Left ventricle myocardium inferior (tissue), 1 donor: ENCODE measurements around the gene PTPRN2. TPM values are rescaled to one million over a fixed set of nuclear protein-coding genes. Genes with fewer than 3 reads are reported as not detected.

Experiments used
- DNase-seq: peaks from one replicate; pipeline ENCODE4 v3.0.0-alpha.2; 2020
- H3K27ac ChIP-seq: fragments of 200-600 bp; replicated peaks from 2 replicates; pipeline ENCODE4 v1.8.0; 2021
- H3K27me3 ChIP-seq: fragments of 200-600 bp; 2 replicates; pipeline ENCODE4 v1.8.0; 2021; ENCODE audit warnings: low read depth
- H3K36me3 ChIP-seq: fragments of 200-600 bp; 2 replicates; pipeline ENCODE4 v1.8.0; 2021
- H3K4me1 ChIP-seq: fragments of 200-600 bp; 2 replicates; pipeline ENCODE4 v1.8.0; 2021
- H3K4me3 ChIP-seq: fragments of 200-600 bp; 2 replicates; pipeline ENCODE4 v1.8.0; 2021; ENCODE audit warnings: mild to moderate bottlenecking, moderate library complexity
- H3K9me3 ChIP-seq: fragments of 200-600 bp; replicated peaks from 2 replicates; pipeline ENCODE4 v1.8.0; 2021
- CTCF ChIP-seq: fragments of 200-600 bp; IDR thresholded peaks from 2 replicates; pipeline ENCODE4 v1.8.0; 2021; ENCODE audit warnings: antibody characterized with exemption, mild to moderate bottlenecking, borderline replicate concordance
- intact Hi-C: fragments of 100-400 bp; cut with micrococcal nuclease; formaldehyde crosslinking; loops from one replicate; pipeline ENCODE4 v1.11.0; 2022
- total RNA-seq: library from RNA; stranded (reverse); fragmentation: NEBNext Ultra II Directional; extraction: Animal tissue kit (Norgen Biotek cat#: 25700); gene quantifications from one replicate; pipeline ENCODE4 v1.2.1, GENCODE V29; 2021
- donor health status: DM: no; HTN: yes; CAD: no; lungs with severe emphysema.

The PTPRN2 gene
- total RNA-seq, 1 donor from 2014 or later: 1.3 TPM

- Histone ChIP-seq H3K4me1 (no peaks in the 10 kb centered on the region), H3K9me3 (peaks cover 36% of the 10 kb centered on the region), H3K4me3 (no peak overlapping the region), H3K27me3 (peaks cover 73% of the 10 kb centered on the region), H3K27ac (no peak overlapping the region), H3K36me3 (no peaks in the 10 kb centered on the region)
- DNase-seq: no peak
- no peak for TF ChIP-seq CTCF
- intact Hi-C loops: no loop called here
Measured at GRCh38 chr7:158506626-158507025, 81.0 kb downstream of the PTPRN2 start.

GRCh38 chr7:158505683-158506082, 81.9 kb downstream of the PTPRN2 start:
- peaks cover 26% of the 10 kb centered on the region for H3K9me3 ChIP-seq
- intact Hi-C loops: no loop called here
- no peak overlapping the region for H3K4me3 ChIP-seq
- H3K36me3 ChIP-seq: no peaks in the 10 kb centered on the region
- DNase-seq: no peak
- H3K27me3 ChIP-seq: peaks cover 75% of the 10 kb centered on the region
- no peaks in the 10 kb centered on the region for H3K4me1 ChIP-seq
- TF ChIP-seq CTCF: no peak
- H3K27ac ChIP-seq: no peak overlapping the region

- TF ChIP-seq CTCF: no peak
- peaks cover 87% of the 10 kb centered on the region for H3K27me3 ChIP-seq
Measured at GRCh38 chr7:158502068-158502750, 85.4 kb downstream of the PTPRN2 start.

GRCh38 chr7:158501393-158502067, 86.1 kb downstream of the PTPRN2 start:
- intact Hi-C loops: no loop called here
- peaks cover 82% of the 10 kb centered on the region for H3K27me3 ChIP-seq
- no peak for DNase-seq
- H3K36me3 ChIP-seq: no peaks in the 10 kb centered on the region
- H3K27ac ChIP-seq: no peak overlapping the region
- H3K4me1 ChIP-seq: no peaks in the 10 kb centered on the region
- H3K4me3 ChIP-seq: no peak overlapping the region
- H3K9me3 ChIP-seq: peaks cover 17% of the 10 kb centered on the region
- no peak for TF ChIP-seq CTCF

More at GRCh38 chr7:158502068-158502750, 85.4 kb downstream of the PTPRN2 start:
- intact Hi-C loops: no loop called here
- Histone ChIP-seq H3K4me3 (no peak overlapping the region), H3K27ac (no peak overlapping the region), H3K4me1 (no peaks in the 10 kb centered on the region), H3K9me3 (peaks cover 17% of the 10 kb centered on the region), H3K36me3 (no peaks in the 10 kb centered on the region)
- DNase-seq: no peak

GRCh38 chr7:158500651-158501052, 87.0 kb downstream of the PTPRN2 start:
- no peak for DNase-seq
- peaks cover 8% of the 10 kb centered on the region for H3K9me3 ChIP-seq
- H3K27me3 ChIP-seq: peaks cover 77% of the 10 kb centered on the region
- no peak for TF ChIP-seq CTCF
- H3K27ac ChIP-seq: no peak overlapping the region
- no peak overlapping the region for H3K4me3 ChIP-seq
- no peaks in the 10 kb centered on the region for H3K36me3 ChIP-seq
- no peaks in the 10 kb centered on the region for H3K4me1 ChIP-seq
- intact Hi-C loops: no loop called here
